Measurements from ENCODE around the gene KCNJ3.
"Not testable (repeated sequence)": the region's sequence is repeated elsewhere in the genome, so short reads cannot be mapped to it uniquely, and the experiment has no call there.

The KCNJ3 gene

DNA sequence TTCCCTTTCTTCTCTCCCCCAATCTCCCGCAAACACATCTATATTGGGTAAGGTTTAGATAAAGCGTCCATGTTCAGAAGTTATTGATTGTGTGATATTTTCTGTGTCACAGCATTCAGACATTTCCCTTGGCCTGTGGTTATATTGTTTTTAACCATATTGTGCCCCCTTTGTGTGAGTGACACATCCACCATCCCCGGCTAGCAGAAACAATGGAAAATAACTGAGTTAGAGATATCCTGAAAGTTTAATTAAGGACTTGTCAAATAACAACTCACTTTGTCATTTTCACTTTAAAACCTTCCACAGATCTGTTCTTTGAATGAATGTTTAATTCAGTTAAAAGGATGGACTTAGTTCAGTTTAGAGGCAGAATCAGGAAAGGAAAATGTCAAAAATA lies 151.0 kb downstream of the KCNJ3 start:
- DNase-seq: no peak

DNA sequence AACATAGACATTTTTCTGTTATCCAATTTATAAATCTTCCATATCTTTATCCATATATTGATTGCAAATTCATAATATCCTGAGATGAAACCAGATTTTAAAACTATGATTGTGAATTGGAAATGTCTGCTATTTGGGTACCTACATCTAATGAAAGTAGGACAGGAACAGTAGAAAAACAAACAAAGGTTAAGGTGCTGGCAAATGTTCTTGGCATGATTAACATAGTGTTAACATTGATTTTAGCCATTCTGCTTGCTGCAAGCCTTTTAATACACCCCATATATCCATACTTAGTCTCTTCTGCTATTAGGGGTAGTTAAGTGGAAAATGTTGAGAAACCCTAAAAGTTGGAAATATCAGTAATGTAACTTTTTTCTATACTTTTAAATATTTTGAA lies 152.0 kb downstream of the KCNJ3 start:
- DNase-seq: no peak

DNA sequence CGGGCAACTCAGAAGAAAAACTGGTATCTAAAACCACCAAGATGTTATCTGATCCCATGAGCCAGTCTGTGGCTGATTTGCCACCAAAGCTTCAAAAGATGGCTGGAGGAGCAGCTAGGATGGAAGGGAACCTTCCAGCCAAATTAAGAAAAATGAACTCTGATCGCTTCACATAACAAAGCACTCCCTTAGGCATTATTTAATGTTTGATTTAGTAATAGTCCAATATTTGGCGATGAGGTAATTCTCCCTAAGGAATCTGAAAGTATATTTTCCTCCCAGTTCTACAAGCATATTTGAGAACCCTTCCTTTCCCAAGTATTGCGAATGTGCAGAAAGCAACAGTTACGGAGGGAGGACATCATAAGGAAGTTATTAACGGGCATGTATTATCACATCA lies 156.6 kb downstream of the KCNJ3 start:
- no peak for DNase-seq

DNA sequence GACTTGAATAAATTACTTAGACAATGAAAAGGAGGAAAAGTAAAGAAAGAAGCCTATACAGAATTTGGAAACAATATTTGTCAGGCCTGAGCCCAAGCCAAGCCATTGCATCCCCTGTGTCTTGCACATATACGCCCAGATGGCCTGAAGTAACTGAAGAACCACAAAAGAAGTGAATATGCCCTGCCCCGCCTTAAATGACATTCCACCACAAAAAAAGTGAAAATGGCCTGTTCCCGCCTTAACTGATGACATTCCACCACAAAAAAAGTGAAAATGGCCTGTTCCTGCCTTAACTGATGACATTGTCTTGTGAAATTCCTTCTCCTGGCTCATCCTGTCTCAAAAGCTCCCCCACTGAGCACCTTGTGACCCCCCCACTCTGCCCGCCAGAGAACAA lies 168.7 kb downstream of the KCNJ3 start:
- DNase-seq: not testable (repeated sequence)

DNA sequence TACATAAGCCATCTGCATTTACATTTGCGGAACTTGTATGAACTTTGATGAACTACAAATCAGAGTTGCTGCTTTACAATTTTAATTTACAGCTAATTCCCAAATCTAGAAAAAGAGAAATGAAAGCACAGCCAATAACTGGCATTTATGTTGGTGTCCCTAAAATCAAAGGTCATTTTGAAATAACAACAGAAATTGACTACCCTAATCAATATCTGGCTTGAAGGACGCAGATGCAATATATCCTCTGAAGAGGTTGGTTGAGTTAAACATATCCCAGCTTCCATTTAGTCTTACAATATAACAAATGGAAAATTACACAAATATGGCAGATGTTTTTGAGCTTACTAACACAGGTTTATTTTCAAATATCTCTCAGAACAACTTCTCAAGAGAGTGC lies 177.5 kb downstream of the KCNJ3 start:
- no peak for DNase-seq

DNA sequence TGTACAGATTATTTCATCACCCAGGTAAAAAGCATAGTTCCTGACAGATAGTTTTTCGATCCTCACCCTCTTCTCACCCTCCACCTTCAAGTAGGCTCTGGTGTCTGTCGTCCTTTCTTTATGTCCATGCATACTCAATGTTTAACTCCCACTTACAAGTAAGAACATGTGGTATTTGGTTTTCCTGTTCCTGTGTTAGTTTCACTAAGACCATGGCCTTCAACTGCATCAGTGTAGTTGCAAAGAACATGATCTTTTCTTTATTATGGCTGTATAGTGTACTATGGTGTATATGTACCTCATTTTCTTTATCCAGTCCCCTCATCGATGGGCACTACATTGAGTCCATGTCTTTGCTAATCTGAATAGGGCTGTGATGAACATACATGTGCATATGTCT lies 184.2 kb downstream of the KCNJ3 start:
- DNase-seq: no peak

DNA sequence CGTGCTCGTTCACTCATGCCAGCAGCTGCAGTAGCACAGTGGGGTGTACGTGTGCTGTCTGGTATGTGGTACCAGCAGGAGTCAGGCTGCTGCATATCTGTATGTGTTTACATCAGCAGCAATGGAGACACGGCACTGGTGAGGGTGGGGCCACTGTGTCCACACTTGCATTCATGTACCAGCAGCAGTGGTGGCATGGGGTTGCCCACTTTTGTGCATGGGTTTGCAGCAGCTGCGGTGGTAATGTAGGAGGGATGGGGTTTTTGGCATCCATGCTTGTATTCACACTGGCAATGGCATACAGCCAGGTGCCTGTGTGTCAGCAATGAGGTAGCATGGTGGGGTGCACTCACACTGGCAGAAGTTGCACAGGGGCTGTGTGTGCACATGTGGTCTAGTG lies 187.8 kb downstream of the KCNJ3 start:
- no peak for DNase-seq

DNA sequence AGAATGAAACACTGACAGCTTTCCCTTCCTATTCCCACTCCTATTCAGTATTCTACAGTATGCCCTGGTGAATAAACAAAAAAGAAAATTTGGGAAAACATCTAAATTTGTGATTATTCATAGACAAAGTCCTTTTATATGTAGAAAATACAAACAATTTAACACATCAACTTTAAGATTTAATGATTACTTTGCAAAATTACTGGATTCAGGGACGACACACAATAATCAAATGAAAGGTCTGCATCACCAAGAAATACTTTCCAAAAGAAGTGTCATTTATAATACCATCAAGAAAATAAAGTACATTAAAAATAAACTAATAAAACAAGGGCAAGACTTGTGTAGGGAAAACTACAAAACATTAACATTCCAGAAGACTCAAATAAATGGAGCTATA lies 199.8 kb downstream of the KCNJ3 start:
- no peak for DNase-seq

DNA sequence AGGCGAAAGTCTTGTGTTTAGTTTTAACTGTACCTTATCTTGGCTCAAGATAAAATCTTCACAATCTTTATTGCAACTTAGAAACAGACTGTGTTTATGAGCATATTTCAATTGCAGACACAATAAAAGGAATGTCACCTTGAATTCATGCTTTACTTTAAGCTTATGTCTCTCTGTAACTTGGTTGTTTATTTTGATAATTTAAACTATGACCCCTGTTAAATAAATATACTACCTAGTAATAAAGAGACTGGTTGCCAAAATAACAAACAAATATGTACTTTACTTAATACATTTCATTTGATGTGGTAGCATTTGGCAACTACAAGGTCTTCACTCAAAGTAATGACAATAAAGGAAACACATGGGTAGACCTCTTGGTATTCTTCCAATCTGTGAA lies 202.6 kb downstream of the KCNJ3 start:
- DNase-seq: no peak

Measured in activated CD4-positive, CD25-positive, alpha-beta regulatory T cell (primary cell).